ENCODE data around the gene NUCB1. TPM values are rescaled to one million over a fixed set of nuclear protein-coding genes. Genes with fewer than 3 reads are reported as not detected.

Gene NUCB1
- total and polyA plus RNA-seq, 9 of the 15 experiments (the other 6 are each of a cell fraction or from before 2014, with no cell fraction given), result 3.1 to 153 (median 71.7) TPM

DNA sequence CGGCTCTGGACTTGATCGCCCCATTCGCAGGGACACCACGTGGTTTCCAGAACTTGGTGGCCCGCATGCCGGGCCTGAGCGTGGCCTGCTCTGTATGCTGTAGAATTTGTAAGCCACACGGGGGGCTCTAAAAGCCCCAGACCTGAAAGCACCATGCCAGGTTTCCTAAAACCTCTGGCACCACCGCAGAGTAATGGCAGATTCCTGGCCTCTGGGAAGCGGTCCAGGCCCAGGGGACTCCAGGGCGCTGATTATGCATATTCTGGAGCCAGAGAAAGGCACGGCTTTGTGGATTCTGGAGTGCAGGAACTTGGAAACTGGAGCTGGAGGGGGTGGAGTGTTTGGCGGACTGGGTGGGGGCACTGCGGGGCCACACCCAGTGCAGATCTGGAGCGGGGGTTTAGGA lies 68.7 kb downstream of the NUCB1 start:
- Histone ChIP-seq H3K27ac (ENCODE audit: extremely low read depth, low read depth, low read length) (no peak overlapping the region), H3K4me1 (replicated peaks in 1 of 2; ENCODE audit: control insufficient read depth in 2 of 2, insufficient read depth in 2 of 2, low read length in 2 of 2) (peaks cover 32 to 44% of the 10 kb centered on the region in 2 experiments), H3K9me3 (replicated peaks; ENCODE audit: control insufficient read depth, insufficient read depth, low read depth, low read length) (no peaks in the 10 kb centered on the region), H3K36me3 (ENCODE audit: control insufficient read depth, insufficient read depth, low read length) (peaks cover 65% of the 10 kb centered on the region), H3K9ac (ENCODE audit: insufficient read depth in 1 of 2, low read depth in 2 of 2, low read length in 2 of 2) (no peak overlapping the region), H2AFZ (ENCODE audit: low read depth, low read length) (no peak overlapping the region), H3K79me2 (ENCODE audit: control insufficient read depth, insufficient read depth, low read length) (peaks cover 37% of the 10 kb centered on the region), H3K9me1 (ENCODE audit: control insufficient read depth, insufficient read depth, low read length) (no peaks in the 10 kb centered on the region), H4K20me1 (replicated peaks; ENCODE audit: control insufficient read depth, insufficient read depth, low read length) (peaks cover 21% of the 10 kb centered on the region), H3K4me2 (ENCODE audit: insufficient read depth, low read length) (no peak overlapping the region), H3K27me3 (ENCODE audit: control insufficient read depth in 2 of 2, insufficient read depth in 2 of 2, low read length in 2 of 2) (no peaks in the 10 kb centered on the region), H3K4me3 (no peak overlapping the region)
- FAIRE-seq (no peak), DNase-seq (ENCODE audit: extremely low read depth in 1 of 4, low spot score in 3 of 4) (peak in 1 of 4 experiments; percentile 22), ATAC-seq (no peak)
- ChIA-PET POLR2A (interaction anchor here (0.6 to 14.5 kb wide), 15 partner anchors 9 to 520 kb away, joined by 3 to 439 read pairs (median 11); partner anchors contain the start of genes BAX, DHDH, GYS1 and NUCB1), CTCF (ENCODE audit: low intra/inter-chr PET ratio) (interaction anchor here (0.6 kb wide), 1 partner anchor 13 kb away, joined by 6 read pairs; no protein-coding TSS in a partner anchor)
- intact Hi-C loops (cut with micrococcal nuclease), result loop anchor here (5.0 kb wide), 1 partner anchor 37 kb away; the partner anchor contains the start of gene DHDH
- BruUV-seq (replicated peaks), result no TSS peak
- in situ Hi-C loops (cut with MboI), result loop anchor here (10.0 kb wide), 1 partner anchor 94 kb away; the partner anchor contains the start of gene PPP1R15A
- WGBS (ENCODE audit: insufficient coverage, low coverage, missing lambda C conversion rate), result 95% methylated on average over 10 of the region's 15 CpGs
- TF ChIP-seq CHD2 (IDR thresholded peaks at IDR 0.05; ENCODE audit: low read depth, low read length) (peak; percentile 16), KAT8 (IDR thresholded peaks at IDR 0.05; ENCODE audit: low read depth) (no peak), NRF1 (conservative IDR thresholded peaks at IDR 0.05 in 1 of 2, IDR thresholded peaks at IDR 0.05 in 1 of 2) (no peak), ZBTB49 (CRISPR knock-in tag; IDR thresholded peaks at IDR 0.05; ENCODE audit: borderline replicate concordance) (no peak), ZBTB8A (IDR thresholded peaks at IDR 0.05; ENCODE audit: partially characterized antibody) (no peak), TRIM24 (IDR thresholded peaks at IDR 0.05) (no peak), HNRNPUL1 (IDR thresholded peaks at IDR 0.05; ENCODE audit: low read length) (no peak), RUNX1 (IDR thresholded peaks at IDR 0.05; ENCODE audit: low read depth) (no peak), PHF8 (IDR thresholded peaks at IDR 0.05; ENCODE audit: borderline replicate concordance, low read length) (no peak), ZNF3 (CRISPR knock-in tag; IDR thresholded peaks at IDR 0.05) (no peak), XRCC3 (IDR thresholded peaks at IDR 0.05) (no peak), TAL1 (IDR thresholded peaks at IDR 0.05) (no peak)
- TF ChIP-seq, protein P1, sequence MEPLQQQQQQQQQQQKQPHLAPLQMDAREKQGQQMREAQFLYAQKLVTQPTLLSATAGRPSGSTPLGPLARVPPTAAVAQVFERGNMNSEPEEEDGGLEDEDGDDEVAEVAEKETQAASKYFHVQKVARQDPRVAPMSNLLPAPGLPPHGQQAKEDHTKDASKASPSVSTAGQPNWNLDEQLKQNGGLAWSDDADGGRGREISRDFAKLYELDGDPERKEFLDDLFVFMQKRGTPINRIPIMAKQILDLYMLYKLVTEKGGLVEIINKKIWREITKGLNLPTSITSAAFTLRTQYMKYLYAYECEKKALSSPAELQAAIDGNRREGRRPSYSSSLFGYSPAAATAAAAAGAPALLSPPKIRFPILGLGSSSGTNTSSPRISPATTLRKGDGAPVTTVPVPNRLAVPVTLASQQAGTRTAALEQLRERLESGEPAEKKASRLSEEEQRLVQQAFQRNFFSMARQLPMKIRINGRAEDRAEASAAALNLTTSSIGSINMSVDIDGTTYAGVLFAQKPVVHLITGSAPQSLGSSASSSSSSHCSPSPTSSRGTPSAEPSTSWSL (CRISPR knock-in tag; IDR thresholded peaks at IDR 0.05; ENCODE audit: borderline replicate concordance), result no peak
- TF ChIP-seq, protein P2, sequence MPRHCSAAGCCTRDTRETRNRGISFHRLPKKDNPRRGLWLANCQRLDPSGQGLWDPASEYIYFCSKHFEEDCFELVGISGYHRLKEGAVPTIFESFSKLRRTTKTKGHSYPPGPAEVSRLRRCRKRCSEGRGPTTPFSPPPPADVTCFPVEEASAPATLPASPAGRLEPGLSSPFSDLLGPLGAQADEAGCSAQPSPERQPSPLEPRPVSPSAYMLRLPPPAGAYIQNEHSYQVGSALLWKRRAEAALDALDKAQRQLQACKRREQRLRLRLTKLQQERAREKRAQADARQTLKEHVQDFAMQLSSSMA (CRISPR knock-in tag; IDR thresholded peaks at IDR 0.05), result no peak
- TF ChIP-seq, protein P3, sequence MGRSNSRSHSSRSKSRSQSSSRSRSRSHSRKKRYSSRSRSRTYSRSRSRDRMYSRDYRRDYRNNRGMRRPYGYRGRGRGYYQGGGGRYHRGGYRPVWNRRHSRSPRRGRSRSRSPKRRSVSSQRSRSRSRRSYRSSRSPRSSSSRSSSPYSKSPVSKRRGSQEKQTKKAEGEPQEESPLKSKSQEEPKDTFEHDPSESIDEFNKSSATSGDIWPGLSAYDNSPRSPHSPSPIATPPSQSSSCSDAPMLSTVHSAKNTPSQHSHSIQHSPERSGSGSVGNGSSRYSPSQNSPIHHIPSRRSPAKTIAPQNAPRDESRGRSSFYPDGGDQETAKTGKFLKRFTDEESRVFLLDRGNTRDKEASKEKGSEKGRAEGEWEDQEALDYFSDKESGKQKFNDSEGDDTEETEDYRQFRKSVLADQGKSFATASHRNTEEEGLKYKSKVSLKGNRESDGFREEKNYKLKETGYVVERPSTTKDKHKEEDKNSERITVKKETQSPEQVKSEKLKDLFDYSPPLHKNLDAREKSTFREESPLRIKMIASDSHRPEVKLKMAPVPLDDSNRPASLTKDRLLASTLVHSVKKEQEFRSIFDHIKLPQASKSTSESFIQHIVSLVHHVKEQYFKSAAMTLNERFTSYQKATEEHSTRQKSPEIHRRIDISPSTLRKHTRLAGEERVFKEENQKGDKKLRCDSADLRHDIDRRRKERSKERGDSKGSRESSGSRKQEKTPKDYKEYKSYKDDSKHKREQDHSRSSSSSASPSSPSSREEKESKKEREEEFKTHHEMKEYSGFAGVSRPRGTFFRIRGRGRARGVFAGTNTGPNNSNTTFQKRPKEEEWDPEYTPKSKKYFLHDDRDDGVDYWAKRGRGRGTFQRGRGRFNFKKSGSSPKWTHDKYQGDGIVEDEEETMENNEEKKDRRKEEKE (IDR thresholded peaks at IDR 0.05; ENCODE audit: borderline replicate concordance in 1 of 2, control insufficient read depth in 1 of 2, low read depth in 2 of 2, low read length in 1 of 2), result 0 out of 4 replicates have a peak, but pooled peaks of 1 of the 2 experiments have one; percentile 9
